ENCODE data around the gene TUBA3D. TPM values are rescaled to one million over a fixed set of nuclear protein-coding genes. Genes with fewer than 3 reads are reported as not detected.
"Not testable (repeated sequence)": the region's sequence is repeated elsewhere in the genome, so short reads cannot be mapped to it uniquely, and the experiment has no call there.

The TUBA3D gene
- total RNA-seq, 4 donors from 2014 or later = not detected

DNA sequence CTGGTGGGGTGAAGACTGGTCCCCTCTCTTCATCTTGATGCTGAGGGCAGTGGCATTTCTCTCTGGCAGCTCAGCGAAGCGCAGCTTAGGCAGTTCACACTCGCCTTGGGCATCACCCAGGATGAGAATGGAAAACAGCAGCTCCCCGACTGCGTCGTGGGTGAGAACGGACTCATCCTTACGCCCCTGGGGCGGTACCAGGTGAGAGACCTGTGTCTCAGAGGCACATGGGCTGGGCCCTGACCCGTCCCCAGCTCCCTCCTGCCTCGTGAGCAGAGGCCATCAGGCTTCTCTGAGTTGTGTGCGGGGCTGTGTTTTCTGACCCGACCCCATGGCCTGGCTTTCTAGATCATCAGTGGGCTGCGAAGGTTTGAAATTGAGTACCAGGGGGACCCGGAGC is 43.5 kb downstream of the TUBA3D start:
- Histone ChIP-seq H3K4me1 (no peaks in the 10 kb centered on the region), H3K9me3 (no peaks in the 10 kb centered on the region), H3K36me3 (peaks cover 49% of the 10 kb centered on the region), H3K4me3 (no peak overlapping the region), H3K27ac (no peak overlapping the region), H3K27me3 (no peaks in the 10 kb centered on the region)
- DNase-seq (ENCODE audit: low spot score in 2 of 2) = peak in 1 of 2 donors; percentile 58
- TF ChIP-seq EP300 (IDR thresholded peaks at IDR 0.05) (no peak), POLR2A (IDR thresholded peaks at IDR 0.05) (no peak), POLR2AphosphoS5 (IDR thresholded peaks at IDR 0.05) (no peak)
- TF ChIP-seq, protein P1, sequence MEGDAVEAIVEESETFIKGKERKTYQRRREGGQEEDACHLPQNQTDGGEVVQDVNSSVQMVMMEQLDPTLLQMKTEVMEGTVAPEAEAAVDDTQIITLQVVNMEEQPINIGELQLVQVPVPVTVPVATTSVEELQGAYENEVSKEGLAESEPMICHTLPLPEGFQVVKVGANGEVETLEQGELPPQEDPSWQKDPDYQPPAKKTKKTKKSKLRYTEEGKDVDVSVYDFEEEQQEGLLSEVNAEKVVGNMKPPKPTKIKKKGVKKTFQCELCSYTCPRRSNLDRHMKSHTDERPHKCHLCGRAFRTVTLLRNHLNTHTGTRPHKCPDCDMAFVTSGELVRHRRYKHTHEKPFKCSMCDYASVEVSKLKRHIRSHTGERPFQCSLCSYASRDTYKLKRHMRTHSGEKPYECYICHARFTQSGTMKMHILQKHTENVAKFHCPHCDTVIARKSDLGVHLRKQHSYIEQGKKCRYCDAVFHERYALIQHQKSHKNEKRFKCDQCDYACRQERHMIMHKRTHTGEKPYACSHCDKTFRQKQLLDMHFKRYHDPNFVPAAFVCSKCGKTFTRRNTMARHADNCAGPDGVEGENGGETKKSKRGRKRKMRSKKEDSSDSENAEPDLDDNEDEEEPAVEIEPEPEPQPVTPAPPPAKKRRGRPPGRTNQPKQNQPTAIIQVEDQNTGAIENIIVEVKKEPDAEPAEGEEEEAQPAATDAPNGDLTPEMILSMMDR (IDR thresholded peaks at IDR 0.05) = no peak
- WGBS = 91% methylated on average over 13 of the region's 15 CpGs

DNA sequence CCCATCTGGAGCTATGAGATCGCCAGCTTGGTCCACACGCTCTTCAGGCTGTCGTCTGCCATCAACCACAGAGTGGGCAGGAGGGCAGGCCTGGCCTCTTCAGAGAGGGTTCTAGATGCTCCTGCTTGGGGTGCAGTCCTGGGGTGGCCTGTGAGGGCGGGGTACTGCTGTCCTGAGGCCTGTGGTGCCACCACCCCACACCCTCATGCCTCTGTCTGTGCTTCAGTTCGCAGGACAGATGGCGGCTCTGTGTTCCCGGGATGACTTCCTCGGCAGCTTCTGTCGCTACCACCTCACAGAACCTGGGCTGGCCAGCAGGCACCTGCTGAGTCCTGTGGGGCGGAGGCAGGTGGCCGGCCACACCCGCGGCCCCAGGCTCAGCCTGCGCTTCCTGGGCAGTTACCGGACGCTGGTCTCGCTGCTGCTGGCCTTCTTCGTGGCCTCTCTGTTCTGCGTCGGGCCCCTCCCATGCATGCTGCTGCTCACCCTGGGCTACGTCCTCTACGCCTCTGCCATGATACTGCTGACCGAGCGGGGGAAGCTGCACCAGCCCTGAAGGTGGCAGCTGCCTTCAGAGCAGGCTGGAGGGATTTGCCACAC is 44.1 kb downstream of the TUBA3D start:
- not testable (repeated sequence) for H3K27ac ChIP-seq, H3K4me3 ChIP-seq, H3K27me3 ChIP-seq, H3K4me1 ChIP-seq, H3K9me3 ChIP-seq
- peak; percentile 49 to 62 for DNase-seq (ENCODE audit: low spot score in 2 of 2)
- peaks cover 44% of the 10 kb centered on the region for H3K36me3 ChIP-seq
- WGBS = 64% methylated on average over 3 of the region's 24 CpGs

DNA sequence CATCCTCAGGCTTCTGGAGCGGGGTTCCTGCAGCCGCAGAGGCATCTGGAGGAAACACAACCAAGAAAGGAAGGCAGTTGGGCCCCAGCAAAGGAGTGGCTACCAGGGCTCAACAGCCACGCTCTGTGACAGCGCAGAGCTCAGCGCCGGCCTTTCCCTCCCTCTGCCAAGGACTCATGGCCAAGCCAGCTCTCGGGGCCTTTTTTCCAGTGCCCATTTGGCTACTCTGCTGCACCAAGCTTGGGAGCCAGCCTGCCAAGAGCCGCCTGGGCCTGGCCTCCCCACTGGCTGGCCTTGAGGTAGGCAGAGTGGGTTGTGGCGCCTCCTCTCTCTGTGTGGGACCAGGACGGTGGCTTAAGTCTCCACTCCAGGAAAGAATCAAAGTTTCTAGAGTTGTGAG is 44.6 kb downstream of the TUBA3D start:
- DNase-seq (ENCODE audit: low spot score in 2 of 2) = peak; percentile 39 to 66
- Histone ChIP-seq H3K27ac (no peak overlapping the region), H3K9me3 (no peaks in the 10 kb centered on the region), H3K27me3 (no peaks in the 10 kb centered on the region), H3K4me3 (no peak overlapping the region), H3K36me3 (peaks cover 40% of the 10 kb centered on the region), H3K4me1 (no peaks in the 10 kb centered on the region)
- TF ChIP-seq, protein P1 (IDR thresholded peaks at IDR 0.05) = no peak
- TF ChIP-seq POLR2A (IDR thresholded peaks at IDR 0.05) = no peak
- no peak for TF ChIP-seq EP300 (IDR thresholded peaks at IDR 0.05)
- TF ChIP-seq POLR2AphosphoS5 (IDR thresholded peaks at IDR 0.05) = no peak
- WGBS = 100% methylated on average over 1 of the region's 10 CpGs

DNA sequence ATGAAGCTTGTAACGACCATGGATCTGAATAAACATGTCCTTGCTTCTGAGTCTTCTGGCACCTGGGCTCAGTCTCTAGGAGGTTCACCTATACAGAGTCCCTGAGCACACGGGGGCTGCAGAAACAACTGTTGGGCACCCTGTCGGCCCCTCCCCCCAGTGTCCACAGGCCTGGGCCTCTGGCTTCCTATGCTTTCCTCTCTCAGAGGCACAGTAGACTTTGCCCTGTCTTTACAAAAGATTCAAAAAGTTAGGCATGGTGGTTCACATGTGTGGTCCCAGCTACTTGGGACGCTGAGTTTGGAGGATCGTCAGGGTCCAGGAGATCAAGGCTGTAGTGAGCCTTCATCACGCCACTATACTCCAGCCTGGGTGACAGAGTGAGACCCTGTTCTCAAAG is 45.6 kb downstream of the TUBA3D start:
- WGBS = 65% methylated on average over 6 of the region's 6 CpGs
- peaks cover 37% of the 10 kb centered on the region for H3K36me3 ChIP-seq
- H3K4me3 ChIP-seq, H3K27ac ChIP-seq, H3K9me3 ChIP-seq, H3K27me3 ChIP-seq, H3K4me1 ChIP-seq: not testable (repeated sequence)
- DNase-seq (ENCODE audit: low spot score in 2 of 2) = peak; percentile 15 to 48

DNA sequence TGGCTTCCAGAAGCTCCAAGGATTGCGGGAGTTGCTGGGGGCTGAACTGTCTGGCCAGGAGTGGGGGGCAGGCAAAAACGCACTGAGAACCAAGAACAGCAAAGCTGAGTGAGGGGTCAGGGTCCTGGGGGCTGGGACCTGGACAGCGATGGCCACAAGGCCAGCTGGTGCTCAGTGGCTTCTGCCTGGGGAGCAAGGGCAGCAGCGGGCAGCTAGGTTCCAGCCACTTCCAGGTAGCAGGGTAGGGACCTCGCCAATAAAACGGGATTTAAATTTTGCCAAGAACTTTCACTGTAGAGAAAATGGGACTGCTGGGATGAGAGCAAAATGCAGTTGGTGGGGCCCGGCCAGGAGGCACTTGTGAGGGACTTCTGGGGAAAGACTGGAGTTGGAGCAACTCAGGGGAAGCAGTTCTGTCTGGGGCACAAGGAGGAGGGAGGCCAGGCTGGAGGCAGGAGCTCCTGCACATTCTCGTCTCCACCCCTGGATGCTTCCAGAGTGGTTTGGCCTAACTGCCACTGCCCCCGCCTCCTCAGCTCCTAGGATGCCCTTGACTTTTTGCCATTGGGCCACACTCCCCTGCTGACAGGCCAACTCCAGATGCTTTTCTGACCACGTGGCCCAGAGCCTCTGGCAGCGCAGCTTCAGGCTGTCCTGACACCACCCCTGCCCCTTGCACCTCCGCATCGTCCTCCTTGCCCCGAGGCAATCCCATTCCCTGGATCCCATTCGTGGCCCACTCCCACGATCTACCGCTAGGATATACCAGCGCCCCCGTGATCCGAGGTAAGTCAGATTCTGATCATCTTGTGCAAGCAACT is 46.3 kb downstream of the TUBA3D start:
- H3K4me1 ChIP-seq = peaks cover 1% of the 10 kb centered on the region
- 70% methylated on average over 20 of the region's 20 CpGs for WGBS
- peaks cover 36% of the 10 kb centered on the region for H3K36me3 ChIP-seq
- H3K27ac ChIP-seq = no peak overlapping the region
- TF ChIP-seq EP300 (IDR thresholded peaks at IDR 0.05) (no peak), POLR2AphosphoS5 (IDR thresholded peaks at IDR 0.05) (no peak), POLR2A (IDR thresholded peaks at IDR 0.05) (no peak)
- TF ChIP-seq, protein P1 (IDR thresholded peaks at IDR 0.05) = no peak
- no peaks in the 10 kb centered on the region for H3K9me3 ChIP-seq
- H3K4me3 ChIP-seq = no peak overlapping the region
- no peaks in the 10 kb centered on the region for H3K27me3 ChIP-seq
- peak; percentile 51 to 76 for DNase-seq (ENCODE audit: low spot score in 2 of 2)

DNA sequence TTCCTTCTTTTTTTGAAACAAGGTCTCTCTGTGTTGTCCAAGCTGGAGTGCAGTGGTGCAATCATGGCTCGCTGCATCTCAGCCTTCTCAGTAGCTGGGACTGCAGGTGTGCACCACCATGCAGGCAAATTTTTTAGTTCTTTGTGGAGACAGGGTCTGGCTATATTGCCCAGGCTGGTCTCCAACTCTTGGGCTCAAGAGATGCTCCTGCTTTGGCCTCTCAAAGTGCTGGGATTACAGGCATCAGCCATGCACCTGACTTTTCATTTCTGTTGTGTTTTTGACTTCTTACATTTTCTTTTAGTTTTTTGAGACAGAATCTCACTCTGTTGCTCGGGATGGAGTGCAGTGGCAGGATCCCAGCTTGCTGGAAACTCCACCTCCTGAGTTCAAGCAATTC is 49.3 kb downstream of the TUBA3D start:
- peaks cover 15% of the 10 kb centered on the region for H3K4me1 ChIP-seq
- not testable (repeated sequence) for H3K4me3 ChIP-seq, H3K9me3 ChIP-seq, H3K27me3 ChIP-seq, H3K36me3 ChIP-seq, H3K27ac ChIP-seq
- 84% methylated on average over 2 of the region's 2 CpGs for WGBS
- DNase-seq (ENCODE audit: low spot score in 2 of 2) = peak; percentile 10 to 64

DNA sequence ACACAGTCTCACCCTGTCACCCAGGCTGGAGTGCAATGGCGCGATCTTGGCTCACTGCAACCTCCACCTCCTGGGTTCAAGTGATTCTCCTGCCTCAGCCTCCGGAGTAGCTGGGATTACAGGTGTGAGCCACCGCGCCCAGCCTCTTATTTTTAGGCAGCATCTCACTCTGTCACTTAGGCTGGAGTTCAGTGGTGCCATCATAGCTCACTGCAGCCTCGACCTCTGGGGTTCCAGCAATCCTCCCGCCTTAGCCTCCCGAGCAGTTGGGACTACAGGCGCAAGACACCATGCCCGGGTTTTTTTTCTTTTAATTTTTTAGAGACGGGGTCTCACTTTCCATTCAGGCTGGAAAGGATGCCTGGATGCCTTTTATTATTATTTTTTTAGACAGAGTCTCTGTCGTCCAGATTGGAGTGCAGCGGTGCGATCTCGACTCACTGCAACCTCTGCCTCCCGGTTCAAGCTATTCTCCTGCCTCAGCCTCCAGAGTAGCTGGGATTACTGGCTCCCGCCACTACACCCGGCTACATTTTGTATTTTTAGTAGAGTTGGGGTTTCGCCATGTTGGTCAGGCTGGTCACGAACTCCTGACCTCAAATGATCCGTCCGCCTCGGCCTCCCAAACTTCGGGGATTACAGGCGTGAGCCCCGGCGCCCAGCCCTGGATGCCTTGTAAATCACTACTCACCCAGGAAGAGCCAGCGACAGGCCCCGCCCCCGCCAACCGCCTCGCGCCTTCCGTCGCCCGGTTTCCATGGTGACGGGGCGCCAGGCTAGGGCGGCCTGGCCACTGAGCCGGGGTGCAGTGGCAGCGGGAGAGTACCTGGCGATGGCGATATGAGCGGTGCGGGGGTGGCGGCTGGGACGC is 51.4 kb downstream of the TUBA3D start, which contains the start of gene CCDC74A:
Gene CCDC74A (plus strand): TSS at position 758 of the 871 bp plus-strand sequence. CDS start 83 bp downstream, at position 841.
- 52% methylated on average over 29 of the region's 47 CpGs for WGBS
- H3K27me3 ChIP-seq, H3K36me3 ChIP-seq, H3K9me3 ChIP-seq, H3K27ac ChIP-seq: not testable (repeated sequence)
- H3K4me1 ChIP-seq = peaks cover 15% of the 10 kb centered on the region
- peak; percentile 72 to 79 for DNase-seq (ENCODE audit: low spot score in 2 of 2)
- peak within 1 kb of the TSS; percentile 49 for H3K4me3 ChIP-seq

DNA sequence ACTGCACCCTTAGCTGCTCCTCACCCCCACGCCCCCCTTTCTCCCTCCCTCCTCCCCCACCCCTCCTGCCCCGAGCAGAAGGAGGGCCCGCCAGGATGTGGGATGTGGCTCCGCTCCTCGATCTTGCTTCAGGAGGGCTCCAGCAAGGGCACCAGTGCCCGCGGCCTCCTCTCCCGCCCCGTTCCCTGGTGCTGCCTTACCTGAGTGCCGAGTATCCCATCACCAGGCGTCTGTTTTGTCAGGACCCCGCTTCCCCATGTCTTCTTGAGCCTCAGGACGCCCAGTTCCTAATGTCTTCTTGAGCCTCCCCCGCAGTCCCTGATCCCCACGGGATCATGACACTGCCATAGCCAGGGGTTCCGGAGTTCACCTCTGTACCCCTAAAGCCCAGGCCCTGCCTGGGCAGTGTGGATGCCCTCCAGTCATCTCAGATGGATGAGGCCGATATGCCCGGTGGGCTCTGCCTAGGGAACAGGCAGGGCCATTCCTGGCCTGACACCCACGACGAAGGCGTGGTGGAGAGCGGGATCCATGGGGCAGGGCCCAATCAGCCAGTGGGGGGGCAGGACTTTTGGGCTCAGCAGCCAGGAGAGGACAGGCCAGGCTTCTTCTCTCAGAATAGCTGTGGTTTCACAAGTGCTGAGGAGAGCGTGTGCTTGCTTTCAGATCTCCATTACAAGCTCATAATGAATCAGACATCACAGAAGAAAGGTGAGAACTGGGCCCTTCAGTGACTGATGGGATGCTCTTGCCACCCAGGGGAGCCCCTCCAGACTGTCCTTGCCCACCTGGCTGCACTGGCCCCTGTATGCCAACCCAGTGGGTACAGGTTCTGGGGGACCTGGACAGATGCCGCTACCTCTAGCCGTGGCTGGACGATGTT is 53.3 kb downstream of the TUBA3D start:
- peak overlapping the region; percentile 49 for H3K4me3 ChIP-seq
- WGBS = 56% methylated on average over 22 of the region's 26 CpGs
- DNase-seq (ENCODE audit: low spot score in 2 of 2) = peak; percentile 48 to 77

More for the DNA sequence above, 53.3 kb downstream of the TUBA3D start:
- H3K27ac ChIP-seq, H3K9me3 ChIP-seq, H3K27me3 ChIP-seq, H3K36me3 ChIP-seq: not testable (repeated sequence)
- H3K4me1 ChIP-seq = peaks cover 15% of the 10 kb centered on the region

All from suprapubic skin (tissue), 4 donors.